Measurements from ENCODE around the gene CTXN1. TPM values are rescaled to one million over a fixed set of nuclear protein-coding genes. Genes with fewer than 3 reads are reported as not detected.

CTXN1 gene
- total RNA-seq, 2 donors from 2014 or later: 5.9 to 11.7 TPM

- DNase-seq (ENCODE audit: low spot score): no peak
- intact Hi-C loops (cut with DNase I): loop anchor here in 1 of 2 donors (5.0 kb wide), 1 partner anchor 328 kb away; no protein-coding TSS in a partner anchor
Observed at GRCh38 chr19:7928741-7929701, 3.1 kb upstream of the CTXN1 start.

GRCh38 chr19:7928334-7928706 lies 2.4 kb upstream of the CTXN1 start:
- intact Hi-C loops (cut with DNase I): loop anchor here in 1 of 2 donors (5.0 kb wide), 1 partner anchor 329 kb away; no protein-coding TSS in a partner anchor
- no peak for DNase-seq (ENCODE audit: low spot score)

- intact Hi-C loops (cut with DNase I): loop anchor here in 1 of 2 donors (5.0 kb wide), 1 partner anchor 330 kb away; no protein-coding TSS in a partner anchor
Observed at GRCh38 chr19:7927605-7928333, 1.8 kb upstream of the CTXN1 start.

GRCh38 chr19:7926727-7927604 lies 1.0 kb upstream of the CTXN1 start:
- DNase-seq (ENCODE audit: low spot score): no peak
- intact Hi-C loops (cut with DNase I): loop anchor here in 1 of 2 donors (5.0 kb wide), 1 partner anchor 330 kb away; no protein-coding TSS in a partner anchor

More at GRCh38 chr19:7927605-7928333, 1.8 kb upstream of the CTXN1 start:
- no peak for DNase-seq (ENCODE audit: low spot score)

- DNase-seq (ENCODE audit: low spot score): peak; percentile 92
- intact Hi-C loops (cut with DNase I): loop anchor here in 1 of 2 donors (5.0 kb wide), 1 partner anchor 332 kb away; no protein-coding TSS in a partner anchor
Observed at GRCh38 chr19:7925171-7925851, 624 bp downstream of the CTXN1 start.

GRCh38 chr19:7924651-7925170 lies 1.2 kb downstream of the CTXN1 start:
- intact Hi-C loops (cut with DNase I): loop anchor here in 1 of 2 donors (5.0 kb wide), 1 partner anchor 333 kb away; no protein-coding TSS in a partner anchor
- no peak for DNase-seq (ENCODE audit: low spot score)

- no peak for DNase-seq (ENCODE audit: low spot score)
- intact Hi-C loops (cut with DNase I): no loop called here
Observed at GRCh38 chr19:7924241-7924640, 1.7 kb downstream of the CTXN1 start.

GRCh38 chr19:7923295-7924191 lies 2.4 kb downstream of the CTXN1 start:
- intact Hi-C loops (cut with DNase I): no loop called here
- DNase-seq (ENCODE audit: low spot score): no peak

GRCh38 chr19:7922836-7923195 lies 3.1 kb downstream of the CTXN1 start:
- DNase-seq (ENCODE audit: low spot score): no peak
- intact Hi-C loops (cut with DNase I): no loop called here

- intact Hi-C loops (cut with DNase I): no loop called here
- no peak for DNase-seq (ENCODE audit: low spot score)
Observed at GRCh38 chr19:7921967-7922835, 3.7 kb downstream of the CTXN1 start.

GRCh38 chr19:7921302-7921966 lies 4.5 kb downstream of the CTXN1 start:
- no peak for DNase-seq (ENCODE audit: low spot score)
- intact Hi-C loops (cut with DNase I): no loop called here

- DNase-seq (ENCODE audit: low spot score): peak; percentile 100
Observed at GRCh38 chr19:7920519-7921301, 5.2 kb downstream of the CTXN1 start.

GRCh38 chr19:7919610-7920518 lies 6.1 kb downstream of the CTXN1 start, which contains the start of gene SNAPC2:
Gene SNAPC2, plus strand, starts transcription at chr19:7920338. Its CDS starts 29 bp downstream, at chr19:7920367.
- intact Hi-C loops (cut with DNase I): no loop called here
- peak; percentile 99 for DNase-seq (ENCODE audit: low spot score)

More at GRCh38 chr19:7920519-7921301, 5.2 kb downstream of the CTXN1 start:
- intact Hi-C loops (cut with DNase I): no loop called here
